ENCODE data around the gene RNF31. TPM values are rescaled to one million over a fixed set of nuclear protein-coding genes. Genes with fewer than 3 reads are reported as not detected.

Gene RNF31
- total and polyA plus RNA-seq, 2 of the 13 experiments (the other 11 are each of a cell fraction or from before 2014, with no cell fraction given), result 48.2 to 86.8 TPM

DNA sequence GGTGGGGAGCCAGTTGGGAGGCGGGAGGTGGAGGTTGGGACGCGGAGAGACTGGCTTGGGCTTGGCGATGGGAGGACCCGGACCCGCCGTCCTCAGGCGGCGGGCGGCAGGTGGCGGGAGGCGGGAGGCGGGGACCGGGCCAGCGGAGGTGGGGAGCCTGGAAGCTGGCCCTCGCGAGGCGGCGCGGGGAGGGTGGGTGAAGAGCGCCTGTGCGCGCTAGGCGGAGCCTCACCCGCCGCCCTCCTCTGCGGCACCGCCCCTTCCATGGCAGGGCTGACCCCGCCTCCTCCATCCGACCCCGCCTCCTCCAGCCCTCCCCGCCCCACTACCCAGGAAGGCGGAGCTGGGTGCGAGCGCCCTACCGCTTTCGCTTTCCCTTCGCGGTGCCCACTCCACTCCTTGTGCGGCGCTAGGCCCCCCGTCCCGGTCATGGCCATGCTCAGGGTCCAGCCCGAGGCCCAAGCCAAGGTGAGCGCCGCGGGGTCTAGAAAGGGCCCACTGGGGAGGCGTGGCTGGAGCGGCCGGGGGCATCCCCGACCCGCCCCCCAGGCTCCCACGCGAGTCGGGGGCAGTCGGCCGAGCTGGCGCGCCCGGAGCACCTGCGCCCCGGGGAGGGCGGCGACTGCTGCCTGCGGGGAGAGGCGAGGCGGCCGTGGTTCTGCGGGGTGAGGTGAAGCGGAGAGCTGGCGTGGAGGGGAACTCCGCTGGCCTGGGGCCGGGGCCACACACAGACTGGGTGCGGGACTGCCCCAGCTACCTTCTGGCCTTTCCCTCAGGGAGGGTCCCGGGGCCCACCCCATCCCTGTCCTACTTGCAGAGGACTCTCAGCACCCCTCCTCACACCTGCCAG lies 11.2 kb upstream of the RNF31 start, which contains the start of gene PSME1 (continued):
- TF ChIP-seq JUN (CRISPR knock-in tag; IDR thresholded peaks at IDR 0.05) (peak; percentile 40; the same call in 1 of the 2 replicates), FOXA1 (IDR thresholded peaks at IDR 0.05) (no peak), FOXA1 (CRISPR knock-in tag; IDR thresholded peaks at IDR 0.05) (0 out of 2 replicates have a peak, but pooled peaks have one; percentile 13), JUND (CRISPR knock-in tag; IDR thresholded peaks at IDR 0.05) (no peak), SP2 (CRISPR knock-in tag; IDR thresholded peaks at IDR 0.05) (no peak), ZNF232 (CRISPR knock-in tag; IDR thresholded peaks at IDR 0.05; ENCODE audit: borderline replicate concordance) (peak; percentile 94), ELF4 (CRISPR knock-in tag; IDR thresholded peaks at IDR 0.05; ENCODE audit: borderline replicate concordance) (peak; percentile 57; the same call in 1 of the 2 replicates), ZNF34 (CRISPR knock-in tag; IDR thresholded peaks at IDR 0.05; ENCODE audit: borderline replicate concordance) (peak; percentile 67; the same call in 1 of the 2 replicates), MTA1 (CRISPR knock-in tag; IDR thresholded peaks at IDR 0.05; ENCODE audit: borderline replicate concordance) (peak; percentile 22; the same call in 1 of the 2 replicates), SRY (CRISPR knock-in tag; IDR thresholded peaks at IDR 0.05) (no peak), PCBP2 (optimal IDR thresholded peaks at IDR 0.05; ENCODE audit: low read depth, low read length, poor library complexity, severe bottlenecking) (no peak), GATA4 (IDR thresholded peaks at IDR 0.05; ENCODE audit: borderline replicate concordance, low read depth) (0 out of 2 replicates have a peak, but pooled peaks have one; percentile 23), ZNF354B (CRISPR knock-in tag; IDR thresholded peaks at IDR 0.05) (no peak; the same call in 1 of the 2 replicates), ZBTB8A (CRISPR knock-in tag; IDR thresholded peaks at IDR 0.05; ENCODE audit: borderline replicate concordance, low read depth) (no peak), MAFG (CRISPR knock-in tag; IDR thresholded peaks at IDR 0.05) (no peak), AKAP8 (CRISPR knock-in tag; IDR thresholded peaks at IDR 0.05) (peak; percentile 5; the same call in 1 of the 2 replicates), HMG20A (CRISPR knock-in tag; IDR thresholded peaks at IDR 0.05; ENCODE audit: borderline replicate concordance) (peak; percentile 35; the same call in 1 of the 2 replicates), ZNF468 (CRISPR knock-in tag; IDR thresholded peaks at IDR 0.05) (no peak), KLF15 (CRISPR knock-in tag; IDR thresholded peaks at IDR 0.05; ENCODE audit: borderline replicate concordance) (peak; percentile 93)
- TF ChIP-seq, protein P1, sequence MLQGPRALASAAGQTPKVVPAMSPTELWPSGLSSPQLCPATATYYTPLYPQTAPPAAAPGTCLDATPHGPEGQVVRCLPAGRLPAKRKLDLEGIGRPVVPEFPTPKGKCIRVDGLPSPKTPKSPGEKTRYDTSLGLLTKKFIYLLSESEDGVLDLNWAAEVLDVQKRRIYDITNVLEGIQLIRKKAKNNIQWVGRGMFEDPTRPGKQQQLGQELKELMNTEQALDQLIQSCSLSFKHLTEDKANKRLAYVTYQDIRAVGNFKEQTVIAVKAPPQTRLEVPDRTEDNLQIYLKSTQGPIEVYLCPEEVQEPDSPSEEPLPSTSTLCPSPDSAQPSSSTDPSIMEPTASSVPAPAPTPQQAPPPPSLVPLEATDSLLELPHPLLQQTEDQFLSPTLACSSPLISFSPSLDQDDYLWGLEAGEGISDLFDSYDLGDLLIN (CRISPR knock-in tag; IDR thresholded peaks at IDR 0.05; ENCODE audit: borderline replicate concordance), result no peak; the same call in 1 of the 2 replicates
- TF ChIP-seq, protein P2, sequence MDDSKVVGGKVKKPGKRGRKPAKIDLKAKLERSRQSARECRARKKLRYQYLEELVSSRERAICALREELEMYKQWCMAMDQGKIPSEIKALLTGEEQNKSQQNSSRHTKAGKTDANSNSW (CRISPR knock-in tag; IDR thresholded peaks at IDR 0.05; ENCODE audit: borderline replicate concordance), result peak; percentile 76; the same call in 1 of the 2 replicates
- TF ChIP-seq, protein P3, sequence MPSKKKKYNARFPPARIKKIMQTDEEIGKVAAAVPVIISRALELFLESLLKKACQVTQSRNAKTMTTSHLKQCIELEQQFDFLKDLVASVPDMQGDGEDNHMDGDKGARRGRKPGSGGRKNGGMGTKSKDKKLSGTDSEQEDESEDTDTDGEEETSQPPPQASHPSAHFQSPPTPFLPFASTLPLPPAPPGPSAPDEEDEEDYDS (CRISPR knock-in tag; IDR thresholded peaks at IDR 0.05), result peak; percentile 93
- TF ChIP-seq, protein P4, sequence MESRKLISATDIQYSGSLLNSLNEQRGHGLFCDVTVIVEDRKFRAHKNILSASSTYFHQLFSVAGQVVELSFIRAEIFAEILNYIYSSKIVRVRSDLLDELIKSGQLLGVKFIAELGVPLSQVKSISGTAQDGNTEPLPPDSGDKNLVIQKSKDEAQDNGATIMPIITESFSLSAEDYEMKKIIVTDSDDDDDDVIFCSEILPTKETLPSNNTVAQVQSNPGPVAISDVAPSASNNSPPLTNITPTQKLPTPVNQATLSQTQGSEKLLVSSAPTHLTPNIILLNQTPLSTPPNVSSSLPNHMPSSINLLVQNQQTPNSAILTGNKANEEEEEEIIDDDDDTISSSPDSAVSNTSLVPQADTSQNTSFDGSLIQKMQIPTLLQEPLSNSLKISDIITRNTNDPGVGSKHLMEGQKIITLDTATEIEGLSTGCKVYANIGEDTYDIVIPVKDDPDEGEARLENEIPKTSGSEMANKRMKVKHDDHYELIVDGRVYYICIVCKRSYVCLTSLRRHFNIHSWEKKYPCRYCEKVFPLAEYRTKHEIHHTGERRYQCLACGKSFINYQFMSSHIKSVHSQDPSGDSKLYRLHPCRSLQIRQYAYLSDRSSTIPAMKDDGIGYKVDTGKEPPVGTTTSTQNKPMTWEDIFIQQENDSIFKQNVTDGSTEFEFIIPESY (CRISPR knock-in tag; IDR thresholded peaks at IDR 0.05), result peak; percentile 9; the same call in 1 of the 2 replicates
- TF ChIP-seq, protein P5, sequence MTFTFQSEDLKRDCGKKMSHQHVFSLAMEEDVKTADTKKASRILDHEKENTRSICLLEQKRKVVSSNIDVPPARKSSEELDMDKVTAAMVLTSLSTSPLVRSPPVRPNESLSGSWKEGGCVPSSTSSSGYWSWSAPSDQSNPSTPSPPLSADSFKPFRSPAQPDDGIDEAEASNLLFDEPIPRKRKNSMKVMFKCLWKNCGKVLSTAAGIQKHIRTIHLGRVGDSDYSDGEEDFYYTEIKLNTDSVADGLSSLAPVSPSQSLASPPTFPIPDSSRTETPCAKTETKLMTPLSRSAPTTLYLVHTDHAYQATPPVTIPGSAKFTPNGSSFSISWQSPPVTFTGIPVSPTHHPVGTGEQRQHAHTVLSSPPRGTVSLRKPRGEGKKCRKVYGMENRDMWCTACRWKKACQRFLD (CRISPR knock-in tag; IDR thresholded peaks at IDR 0.05; ENCODE audit: borderline replicate concordance), result 0 out of 2 replicates have a peak, but pooled peaks have one; percentile 22

Data from HepG2 (cell line).